ENCODE measurements around the gene NAGPA.

GRCh38 chr16:5005916-5006315 lies 27.8 kb downstream of the NAGPA start:
- TF ChIP-seq, protein P1, sequence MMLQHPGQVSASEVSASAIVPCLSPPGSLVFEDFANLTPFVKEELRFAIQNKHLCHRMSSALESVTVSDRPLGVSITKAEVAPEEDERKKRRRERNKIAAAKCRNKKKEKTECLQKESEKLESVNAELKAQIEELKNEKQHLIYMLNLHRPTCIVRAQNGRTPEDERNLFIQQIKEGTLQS (IDR thresholded peaks at IDR 0.05; ENCODE audit: insufficient read depth, low read depth, low read length), result no peak
- no peak for TF ChIP-seq CTCF (IDR thresholded peaks at IDR 0.05; ENCODE audit: control extremely low read depth in 1 of 3, insufficient read depth in 1 of 3, low read depth in 1 of 3, low read length in 3 of 3)
- TF ChIP-seq CREB1 (IDR thresholded peaks at IDR 0.05), result no peak
- no peak for TF ChIP-seq EP300 (IDR thresholded peaks at IDR 0.05; ENCODE audit: borderline replicate concordance in 1 of 2, low read depth in 2 of 2, low read length in 2 of 2)
- TF ChIP-seq POLR2A (IDR thresholded peaks at IDR 0.05; ENCODE audit: control extremely low read depth in 1 of 2, low read depth in 2 of 2, low read length in 2 of 2), result no peak
- TF ChIP-seq RNF2 (IDR thresholded peaks at IDR 0.05; ENCODE audit: borderline replicate concordance, low read depth, low read length, missing control alignments, poor library complexity, severe bottlenecking), result no peak
- TF ChIP-seq TAF1 (IDR thresholded peaks at IDR 0.05; ENCODE audit: low read depth, low read length), result no peak
- TF ChIP-seq RAD21 (IDR thresholded peaks at IDR 0.05 in 1 of 2, conservative IDR thresholded peaks at IDR 0.05 in 1 of 2; ENCODE audit: low read depth in 2 of 2, low read length in 2 of 2), result no peak
- TF ChIP-seq CEBPB (IDR thresholded peaks at IDR 0.05; ENCODE audit: low read depth, low read length), result no peak
- no peak for TF ChIP-seq EZH2 (IDR thresholded peaks at IDR 0.05; ENCODE audit: low read depth, low read length, severe bottlenecking)
- TF ChIP-seq TBP (IDR thresholded peaks at IDR 0.05; ENCODE audit: low read depth, low read length), result no peak

Data from H1 (cell line).